Measurements from ENCODE around the gene CDH4.

- TF ChIP-seq CTCF (conservative IDR thresholded peaks at IDR 0.05; ENCODE audit: low read length), result no peak
- TF ChIP-seq EZH2phosphoT487 (IDR thresholded peaks at IDR 0.05; ENCODE audit: borderline replicate concordance, low read depth, low read length), result no peak
These were observed 183.2 kb downstream of the CDH4 start for GRCh38 chr20:61435184-61435822.

Data from OCI-LY7 (cell line).